Panc1 (cell line): ENCODE results near the gene TRABD2A. TPM values are rescaled to one million over a fixed set of nuclear protein-coding genes. Genes with fewer than 3 reads are reported as not detected.
A peak's percentile ranks its signal among the peaks of the same experiment; 100 is the strongest.

Experiments
- ATAC-seq: fragments of 200-7000 bp; cut with Tn5 transposase; 2 replicates; pipeline ENCODE4 v1.9.1; 2020; ENCODE audit warnings: mild to moderate bottlenecking, moderate library complexity
- BruUV-seq: library from RNA; stranded (reverse); fragments of 400-500 nt; replicated peaks from 2 replicates; lab custom pipeline; 2021; lab: Mats Ljungman, UMichigan
- CTCF ChIA-PET: fragments of 300-600 bp; sonication (Branson Sonifier 250); formaldehyde crosslinking; loops from one replicate; lab custom pipeline; 2022; ENCODE audit warnings: antibody characterized with exemption; lab: Charles Lee
- POLR2A ChIA-PET: fragments of 300-600 bp; sonication (Branson Sonifier 250); formaldehyde crosslinking; loops from one replicate; lab custom pipeline; 2022; ENCODE audit warnings: antibody characterized with exemption; lab: Charles Lee
- DNase-seq: peaks from one replicate; pipeline ENCODE4 v3.0.0-alpha.2; 2010; ENCODE audit warnings: low read depth, low spot score
- H3K27ac ChIP-seq: 2 replicates; pipeline ENCODE4 v1.5.1; 2011; ENCODE audit warnings: mild to moderate bottlenecking, low read length, inconsistent platforms
- H3K27me3 ChIP-seq: fragments of 200-500 bp; sonication (Bioruptor generic); 2 replicates; pipeline ENCODE4 v1.6.0; 2014; ENCODE audit warnings: low read length, inconsistent platforms; ENCODE audit not compliant: control insufficient read depth, insufficient read depth
- H3K36me3 ChIP-seq: fragments of 200-500 bp; sonication (Bioruptor generic); 2 replicates; pipeline ENCODE4 v1.5.1; 2014; ENCODE audit warnings: inconsistent platforms, mild to moderate bottlenecking, low read length, moderate library complexity; ENCODE audit not compliant: control insufficient read depth, insufficient read depth
- H3K4me1 ChIP-seq: 2 replicates; pipeline ENCODE4 v1.5.1; 2011; ENCODE audit warnings: inconsistent platforms, mild to moderate bottlenecking, low read length, moderate library complexity; ENCODE audit not compliant: control insufficient read depth, insufficient read depth
- H3K4me3 ChIP-seq, 2 experiments: 2 replicates each; pipeline ENCODE4 v1.5.1; 2011 to 2012; ENCODE audit warnings: low read depth in 2 of 2, low read length in 2 of 2, mild to moderate bottlenecking in 2 of 2, inconsistent platforms in 1 of 2, moderate library complexity in 1 of 2
- H3K9me3 ChIP-seq: fragments of 200-500 bp; sonication (Bioruptor generic); 2 replicates; pipeline ENCODE4 v1.5.1; 2014; ENCODE audit warnings: low read depth, mild to moderate bottlenecking, inconsistent platforms, low read length, moderate library complexity; ENCODE audit not compliant: control insufficient read depth, insufficient read depth
- CTCF ChIP-seq: fragments of 450-650 bp; IDR thresholded peaks from 2 replicates; pipeline ENCODE4 v1.5.1; 2017; ENCODE audit warnings: mild to moderate bottlenecking
- POLR2AphosphoS5 ChIP-seq: IDR thresholded peaks from 2 replicates; pipeline ENCODE4 v1.6.1; 2012; ENCODE audit warnings: mild to moderate bottlenecking, low read depth, low read length, moderate library complexity
- REST ChIP-seq, 2 experiments: IDR thresholded peaks; 2 replicates each; pipeline ENCODE4 v1.6.1; 2011 to 2012; ENCODE audit warnings: low read depth in 2 of 2, control low read depth in 1 of 2, low read length in 1 of 2, mild to moderate bottlenecking in 1 of 2, moderate library complexity in 1 of 2; ENCODE audit not compliant: insufficient read depth in 1 of 2
- SIN3A ChIP-seq: IDR thresholded peaks from 2 replicates; pipeline ENCODE4 v1.6.1; 2012; ENCODE audit warnings: low read depth, mild to moderate bottlenecking, low read length, moderate library complexity, borderline replicate concordance; ENCODE audit not compliant: insufficient read depth
- TCF7L2 ChIP-seq: IDR thresholded peaks from 2 replicates; pipeline ENCODE4 v1.6.1; 2011; ENCODE audit warnings: mild to moderate bottlenecking, low read depth, low read length, inconsistent platforms
- in situ Hi-C: cut with HindIII; loops from 2 replicates; pipeline ENCODE4 v1.10.0; 2016; ENCODE audit warnings: low sequenced_read_pairs, low pct_unique_long_range_greater_than_20kb
- intact Hi-C: fragments of 100-400 bp; cut with micrococcal nuclease; formaldehyde crosslinking; loops from one replicate; pipeline ENCODE4 v1.10.0; 2022; ENCODE audit not compliant: unreplicated experiment
- total RNA-seq: library from RNA; stranded (reverse); gene quantifications from one replicate; pipeline ENCODE4 v1.2.1, GENCODE V29; 2021; ENCODE audit not compliant: unreplicated experiment

Gene TRABD2A
- total RNA-seq, 1 experiment from 2014 or later = 1.7 TPM

GRCh38 chr2:84821806-84822205 lies 59.1 kb downstream of the TRABD2A start:
- in situ Hi-C loops = no loop called here
- no TSS peak for BruUV-seq
- no peaks in the 10 kb centered on the region for H3K9me3 ChIP-seq
- DNase-seq = no peak
- H3K36me3 ChIP-seq = no peaks in the 10 kb centered on the region
- H3K4me1 ChIP-seq = no peaks in the 10 kb centered on the region
- intact Hi-C loops = no loop called here
- ChIA-PET POLR2A (no interaction called here), CTCF (no interaction called here)
- no peak overlapping the region for H3K4me3 ChIP-seq
- no peak overlapping the region for H3K27ac ChIP-seq
- no peaks in the 10 kb centered on the region for H3K27me3 ChIP-seq
- no peak for TF ChIP-seq POLR2AphosphoS5
- TF ChIP-seq REST (IDR thresholded peaks at IDR 0.05; ENCODE audit: insufficient read depth in 1 of 2, low read depth in 2 of 2, low read length in 1 of 2) = no peak
- no peak for TF ChIP-seq TCF7L2
- peak; percentile 12; the same call in 1 of the 2 replicates for ATAC-seq

GRCh38 chr2:84817239-84817655 lies 63.6 kb downstream of the TRABD2A start:
- intact Hi-C loops = no loop called here
- H3K9me3 ChIP-seq = no peaks in the 10 kb centered on the region
- H3K4me3 ChIP-seq = no peak overlapping the region
- no peak for DNase-seq
- ChIA-PET CTCF (no interaction called here), POLR2A (no interaction called here)
- no peaks in the 10 kb centered on the region for H3K36me3 ChIP-seq
- H3K4me1 ChIP-seq = no peaks in the 10 kb centered on the region
- no peak overlapping the region for H3K27ac ChIP-seq
- ATAC-seq = no peak
- H3K27me3 ChIP-seq = no peaks in the 10 kb centered on the region
- in situ Hi-C loops = no loop called here
- BruUV-seq = no TSS peak
- TF ChIP-seq POLR2AphosphoS5 (no peak), TCF7L2 (no peak), CTCF (no peak), SIN3A (no peak), REST (IDR thresholded peaks at IDR 0.05; ENCODE audit: insufficient read depth in 1 of 2, low read depth in 2 of 2, low read length in 1 of 2) (no peak)
